HUES48 (cell line): ENCODE data around the gene DCAKD.

Experiments
- H3K27ac ChIP-seq: one replicate; pipeline ENCODE4 v1.7.0; 2013; ENCODE audit warnings: low read depth, low read length, inconsistent platforms
- H3K27me3 ChIP-seq: 2 replicates; pipeline ENCODE4 v1.6.1; 2013; ENCODE audit warnings: mild to moderate bottlenecking, low read length; ENCODE audit not compliant: control insufficient read depth, insufficient read depth
- H3K36me3 ChIP-seq: 2 replicates; pipeline ENCODE4 v1.6.1; 2013; ENCODE audit warnings: low read length; ENCODE audit not compliant: control insufficient read depth, insufficient read depth
- H3K4me1 ChIP-seq: 2 replicates; pipeline ENCODE4 v1.6.1; 2013; ENCODE audit warnings: mild to moderate bottlenecking, low read length; ENCODE audit not compliant: control insufficient read depth, insufficient read depth
- H3K4me3 ChIP-seq: 2 replicates; pipeline ENCODE4 v1.5.1; 2013; ENCODE audit warnings: mild to moderate bottlenecking, low read depth, low read length
- H3K9ac ChIP-seq: 2 replicates; pipeline ENCODE4 v1.6.1; 2013; ENCODE audit warnings: mild to moderate bottlenecking, low read depth, low read length, moderate library complexity
- H3K9me3 ChIP-seq: 2 replicates; pipeline ENCODE4 v1.6.1; 2013; ENCODE audit warnings: low read length; ENCODE audit not compliant: control insufficient read depth, insufficient read depth

Gene DCAKD

GRCh38 chr17:45042346-45043120, 8.9 kb downstream of the DCAKD start:
- H3K9me3 ChIP-seq, result no peaks in the 10 kb centered on the region
- no peaks in the 10 kb centered on the region for H3K27me3 ChIP-seq
- H3K9ac ChIP-seq, result no peak overlapping the region
- no peak overlapping the region for H3K27ac ChIP-seq
- H3K4me3 ChIP-seq, result no peak overlapping the region
- peaks cover 18% of the 10 kb centered on the region for H3K4me1 ChIP-seq
- H3K36me3 ChIP-seq, result no peaks in the 10 kb centered on the region

- no peaks in the 10 kb centered on the region for H3K9me3 ChIP-seq
These were observed 11.0 kb downstream of the DCAKD start for GRCh38 chr17:45040459-45040858.

GRCh38 chr17:45038728-45039634, 12.5 kb downstream of the DCAKD start:
- no peak overlapping the region for H3K27ac ChIP-seq

More at GRCh38 chr17:45040459-45040858, 11.0 kb downstream of the DCAKD start:
- Histone ChIP-seq H3K27ac (peak overlapping the region; percentile 85), H3K9ac (no peak overlapping the region), H3K4me3 (no peak overlapping the region), H3K27me3 (no peaks in the 10 kb centered on the region), H3K4me1 (peaks cover 11% of the 10 kb centered on the region), H3K36me3 (no peaks in the 10 kb centered on the region)

GRCh38 chr17:45036691-45037090, 14.7 kb downstream of the DCAKD start:
- Histone ChIP-seq H3K27ac (no peak overlapping the region), H3K9ac (no peak overlapping the region), H3K27me3 (no peaks in the 10 kb centered on the region), H3K36me3 (peaks cover 22% of the 10 kb centered on the region), H3K4me1 (peaks cover 7% of the 10 kb centered on the region), H3K9me3 (no peaks in the 10 kb centered on the region), H3K4me3 (no peak overlapping the region)

More at GRCh38 chr17:45038728-45039634, 12.5 kb downstream of the DCAKD start:
- no peaks in the 10 kb centered on the region for H3K27me3 ChIP-seq
- H3K4me3 ChIP-seq, result no peak overlapping the region
- no peaks in the 10 kb centered on the region for H3K9me3 ChIP-seq
- peaks cover 8% of the 10 kb centered on the region for H3K4me1 ChIP-seq
- H3K36me3 ChIP-seq, result peaks cover 10% of the 10 kb centered on the region
- no peak overlapping the region for H3K9ac ChIP-seq

- Histone ChIP-seq H3K27ac (no peak overlapping the region), H3K4me3 (no peak overlapping the region), H3K36me3 (peaks cover 30% of the 10 kb centered on the region), H3K9ac (no peak overlapping the region), H3K27me3 (no peaks in the 10 kb centered on the region), H3K9me3 (no peaks in the 10 kb centered on the region), H3K4me1 (peaks cover 3% of the 10 kb centered on the region)
These were observed 15.6 kb downstream of the DCAKD start for GRCh38 chr17:45035848-45036247.

- Histone ChIP-seq H3K9me3 (no peaks in the 10 kb centered on the region), H3K4me1 (no peaks in the 10 kb centered on the region), H3K27me3 (no peaks in the 10 kb centered on the region), H3K27ac (no peak overlapping the region), H3K9ac (no peak overlapping the region), H3K36me3 (peaks cover 43% of the 10 kb centered on the region), H3K4me3 (no peak overlapping the region)
These were observed 16.8 kb downstream of the DCAKD start for GRCh38 chr17:45034599-45034998.

DNA sequence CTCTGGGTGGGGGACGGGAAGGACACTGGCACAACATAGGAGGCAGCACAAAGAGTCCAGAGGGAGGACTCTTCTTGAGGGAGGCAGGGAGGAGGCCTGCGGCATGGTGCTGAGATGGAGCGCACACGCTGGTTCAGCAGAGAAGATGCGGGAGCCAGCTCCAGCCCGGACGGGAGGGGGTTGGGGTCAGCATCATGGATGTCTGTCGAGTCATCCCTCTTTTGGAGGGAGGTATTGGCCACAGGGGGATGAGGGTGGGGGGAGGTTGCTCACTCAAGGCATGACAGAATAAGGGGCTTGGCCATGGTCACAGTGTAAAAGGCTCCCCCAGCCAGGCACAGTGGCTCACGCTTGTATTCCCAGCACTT, 19.3 kb downstream of the DCAKD start:
- Histone ChIP-seq H3K36me3 (peaks cover 54% of the 10 kb centered on the region), H3K4me1 (no peaks in the 10 kb centered on the region), H3K9me3 (no peaks in the 10 kb centered on the region), H3K27ac (no peak overlapping the region), H3K27me3 (no peaks in the 10 kb centered on the region), H3K4me3 (no peak overlapping the region), H3K9ac (no peak overlapping the region)

GRCh38 chr17:45031231-45032173, 19.9 kb downstream of the DCAKD start:
- Histone ChIP-seq H3K36me3 (peaks cover 61% of the 10 kb centered on the region), H3K4me3 (no peak overlapping the region), H3K27me3 (no peaks in the 10 kb centered on the region), H3K9me3 (no peaks in the 10 kb centered on the region), H3K27ac (no peak overlapping the region), H3K4me1 (no peaks in the 10 kb centered on the region), H3K9ac (no peak overlapping the region)

DNA sequence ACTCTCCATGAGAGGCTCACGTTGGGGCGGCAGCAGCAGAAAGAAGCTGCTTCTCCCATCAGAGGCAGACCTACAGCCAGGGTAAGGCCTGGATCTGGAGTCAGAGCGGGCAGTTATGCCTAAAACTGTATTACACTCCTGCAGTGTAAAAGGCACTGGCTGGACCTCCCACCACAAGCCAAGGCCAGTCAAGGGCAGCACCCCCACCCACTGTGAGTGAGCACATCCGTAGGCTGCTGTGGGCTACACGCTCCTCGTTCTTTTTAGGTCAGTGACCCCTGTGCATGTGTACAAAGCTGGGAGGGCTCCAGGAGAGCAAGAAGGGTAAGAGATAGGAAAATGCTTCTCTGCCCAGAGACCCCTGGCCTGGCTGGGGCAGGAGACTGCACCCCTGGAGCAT, 20.7 kb downstream of the DCAKD start:
- Histone ChIP-seq H3K36me3 (peaks cover 62% of the 10 kb centered on the region), H3K4me3 (no peak overlapping the region), H3K27ac (no peak overlapping the region), H3K4me1 (no peaks in the 10 kb centered on the region), H3K27me3 (no peaks in the 10 kb centered on the region), H3K9me3 (no peaks in the 10 kb centered on the region), H3K9ac (no peak overlapping the region)

DNA sequence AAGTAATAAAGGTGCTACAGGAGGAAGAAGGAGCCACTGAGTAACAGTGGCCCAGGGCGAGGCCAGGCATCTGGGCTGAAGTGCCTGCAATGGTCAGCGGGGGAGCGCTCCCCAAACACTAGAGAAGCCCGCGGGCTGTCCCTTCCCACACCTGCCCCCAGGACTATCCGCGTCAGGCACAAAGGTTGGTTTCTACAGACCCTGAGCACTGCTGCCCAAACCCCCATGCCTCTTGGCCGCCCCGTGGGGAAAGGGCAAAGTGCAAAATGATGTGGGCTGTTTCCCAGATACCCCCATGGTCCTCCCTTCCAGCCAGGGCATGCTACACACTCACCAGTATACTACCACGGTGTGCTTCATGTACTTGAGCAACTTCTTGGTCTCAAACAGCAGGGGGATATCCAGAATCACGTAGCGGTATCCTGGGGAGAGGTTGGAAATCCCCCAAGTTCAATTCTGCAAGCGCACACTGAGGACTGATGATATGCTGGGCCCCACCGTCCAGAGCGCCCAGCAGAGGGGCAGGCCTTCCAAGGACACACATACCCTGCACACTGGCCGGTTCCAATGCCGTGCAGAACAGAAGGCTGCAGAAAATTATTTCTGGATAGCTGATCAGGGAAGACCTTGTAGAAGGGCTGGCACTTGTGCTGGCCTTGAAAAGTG, 21.5 kb downstream of the DCAKD start:
- no peak overlapping the region for H3K4me3 ChIP-seq
- H3K4me1 ChIP-seq, result no peaks in the 10 kb centered on the region
- H3K36me3 ChIP-seq, result peaks cover 61% of the 10 kb centered on the region
- no peaks in the 10 kb centered on the region for H3K9me3 ChIP-seq
- no peak overlapping the region for H3K9ac ChIP-seq
- no peak overlapping the region for H3K27ac ChIP-seq
- no peaks in the 10 kb centered on the region for H3K27me3 ChIP-seq
